Fibroblast of the aortic adventitia (primary cell): Measurements from ENCODE around the gene POLR1B. TPM values are rescaled to one million over a fixed set of nuclear protein-coding genes. Genes with fewer than 3 reads are reported as not detected.
A peak's percentile ranks its signal among the peaks of the same experiment; 100 is the strongest.
"Not testable (repeated sequence)": the region's sequence is repeated elsewhere in the genome, so short reads cannot be mapped to it uniquely, and the experiment has no call there.

Experiments
- DNase-seq: peaks from one replicate; pipeline ENCODE4 v3.0.0-alpha.2; 2010; ENCODE audit warnings: low read depth
- H3K4me3 ChIP-seq: 2 replicates; pipeline ENCODE4 v1.5.1; 2011; ENCODE audit warnings: low read depth, mild to moderate bottlenecking, control low read depth, low read length, moderate library complexity
- CTCF ChIP-seq: IDR thresholded peaks from 2 replicates; pipeline ENCODE4 v1.5.1; 2011; ENCODE audit warnings: mild to moderate bottlenecking, low read length, control low read depth, inconsistent platforms; ENCODE audit not compliant: insufficient read depth
- total RNA-seq: library from RNA; depleted of rRNA; stranded (reverse); fragments of >200 nt; gene quantifications from 2 replicates; pipeline ENCODE4 v1.2.3, GENCODE V29; 2012; ENCODE audit warnings: low replicate concordance

The POLR1B gene, protein sequence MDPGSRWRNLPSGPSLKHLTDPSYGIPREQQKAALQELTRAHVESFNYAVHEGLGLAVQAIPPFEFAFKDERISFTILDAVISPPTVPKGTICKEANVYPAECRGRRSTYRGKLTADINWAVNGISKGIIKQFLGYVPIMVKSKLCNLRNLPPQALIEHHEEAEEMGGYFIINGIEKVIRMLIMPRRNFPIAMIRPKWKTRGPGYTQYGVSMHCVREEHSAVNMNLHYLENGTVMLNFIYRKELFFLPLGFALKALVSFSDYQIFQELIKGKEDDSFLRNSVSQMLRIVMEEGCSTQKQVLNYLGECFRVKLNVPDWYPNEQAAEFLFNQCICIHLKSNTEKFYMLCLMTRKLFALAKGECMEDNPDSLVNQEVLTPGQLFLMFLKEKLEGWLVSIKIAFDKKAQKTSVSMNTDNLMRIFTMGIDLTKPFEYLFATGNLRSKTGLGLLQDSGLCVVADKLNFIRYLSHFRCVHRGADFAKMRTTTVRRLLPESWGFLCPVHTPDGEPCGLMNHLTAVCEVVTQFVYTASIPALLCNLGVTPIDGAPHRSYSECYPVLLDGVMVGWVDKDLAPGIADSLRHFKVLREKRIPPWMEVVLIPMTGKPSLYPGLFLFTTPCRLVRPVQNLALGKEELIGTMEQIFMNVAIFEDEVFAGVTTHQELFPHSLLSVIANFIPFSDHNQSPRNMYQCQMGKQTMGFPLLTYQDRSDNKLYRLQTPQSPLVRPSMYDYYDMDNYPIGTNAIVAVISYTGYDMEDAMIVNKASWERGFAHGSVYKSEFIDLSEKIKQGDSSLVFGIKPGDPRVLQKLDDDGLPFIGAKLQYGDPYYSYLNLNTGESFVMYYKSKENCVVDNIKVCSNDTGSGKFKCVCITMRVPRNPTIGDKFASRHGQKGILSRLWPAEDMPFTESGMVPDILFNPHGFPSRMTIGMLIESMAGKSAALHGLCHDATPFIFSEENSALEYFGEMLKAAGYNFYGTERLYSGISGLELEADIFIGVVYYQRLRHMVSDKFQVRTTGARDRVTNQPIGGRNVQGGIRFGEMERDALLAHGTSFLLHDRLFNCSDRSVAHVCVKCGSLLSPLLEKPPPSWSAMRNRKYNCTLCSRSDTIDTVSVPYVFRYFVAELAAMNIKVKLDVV
- total RNA-seq: 12.2 and 15.3 TPM in 2 replicates

DNA sequence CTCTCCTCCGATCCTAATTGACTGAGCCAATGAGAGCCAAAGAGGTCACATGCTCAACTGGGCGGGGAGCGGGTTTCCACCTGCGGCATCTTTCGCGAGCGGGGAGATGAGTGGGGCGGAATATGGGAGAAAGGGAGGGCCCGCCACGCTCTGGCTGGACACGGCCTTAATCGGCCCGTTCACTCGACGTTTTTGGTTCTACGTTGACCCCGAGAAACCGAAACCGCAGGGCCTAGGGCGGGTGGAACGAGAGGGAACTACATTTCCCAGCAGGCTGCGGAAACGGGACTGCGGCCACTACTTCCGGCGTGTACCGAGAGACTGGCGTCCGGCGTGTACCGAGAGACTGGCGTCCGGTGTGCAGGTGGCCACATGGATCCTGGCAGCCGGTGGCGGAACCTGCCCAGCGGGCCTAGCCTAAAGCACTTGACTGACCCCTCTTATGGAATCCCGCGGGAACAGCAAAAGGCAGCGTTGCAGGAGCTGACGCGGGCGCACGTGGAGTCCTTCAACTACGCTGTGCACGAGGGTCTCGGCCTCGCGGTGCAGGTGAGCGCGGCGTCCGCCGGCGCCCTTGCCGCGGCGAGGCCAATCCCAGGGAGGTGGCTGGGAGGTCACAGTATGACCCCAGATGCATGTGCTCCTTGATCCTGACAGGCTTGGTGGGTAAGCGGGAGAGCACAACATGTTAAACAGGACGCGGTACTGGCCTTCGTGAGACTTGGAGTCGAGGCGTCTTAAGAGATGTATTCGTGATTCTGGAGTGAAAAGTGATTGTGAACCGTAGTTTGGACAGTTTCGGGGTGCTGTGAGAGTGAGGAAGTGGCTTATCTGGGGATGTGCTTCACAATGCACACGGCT, at the start of gene POLR1B:
POLR1B (plus strand) TSS at position 343 of the 861 bp plus-strand sequence; CDS start at position 373, 30 bp downstream.
- H3K4me3 ChIP-seq: peak within 1 kb of the TSS; percentile 99
- DNase-seq: peak; percentile 77
- no peak for TF ChIP-seq CTCF

- no peak for TF ChIP-seq CTCF
- no peak overlapping the region for H3K4me3 ChIP-seq
- DNase-seq: no peak
Measured at GRCh38 chr2:112493048-112493447, 49.2 kb upstream of the POLR1B start.

- TF ChIP-seq CTCF: no peak
- no peak overlapping the region for H3K4me3 ChIP-seq
Measured at GRCh38 chr2:112493858-112494648, 48.2 kb upstream of the POLR1B start.

GRCh38 chr2:112494828-112495227, 47.4 kb upstream of the POLR1B start:
- no peak for TF ChIP-seq CTCF
- DNase-seq: no peak
- H3K4me3 ChIP-seq: no peak overlapping the region

More at GRCh38 chr2:112493858-112494648, 48.2 kb upstream of the POLR1B start:
- DNase-seq: peak; percentile 53

GRCh38 chr2:112495878-112496277, 46.4 kb upstream of the POLR1B start:
- not testable (repeated sequence) for H3K4me3 ChIP-seq, DNase-seq

DNA sequence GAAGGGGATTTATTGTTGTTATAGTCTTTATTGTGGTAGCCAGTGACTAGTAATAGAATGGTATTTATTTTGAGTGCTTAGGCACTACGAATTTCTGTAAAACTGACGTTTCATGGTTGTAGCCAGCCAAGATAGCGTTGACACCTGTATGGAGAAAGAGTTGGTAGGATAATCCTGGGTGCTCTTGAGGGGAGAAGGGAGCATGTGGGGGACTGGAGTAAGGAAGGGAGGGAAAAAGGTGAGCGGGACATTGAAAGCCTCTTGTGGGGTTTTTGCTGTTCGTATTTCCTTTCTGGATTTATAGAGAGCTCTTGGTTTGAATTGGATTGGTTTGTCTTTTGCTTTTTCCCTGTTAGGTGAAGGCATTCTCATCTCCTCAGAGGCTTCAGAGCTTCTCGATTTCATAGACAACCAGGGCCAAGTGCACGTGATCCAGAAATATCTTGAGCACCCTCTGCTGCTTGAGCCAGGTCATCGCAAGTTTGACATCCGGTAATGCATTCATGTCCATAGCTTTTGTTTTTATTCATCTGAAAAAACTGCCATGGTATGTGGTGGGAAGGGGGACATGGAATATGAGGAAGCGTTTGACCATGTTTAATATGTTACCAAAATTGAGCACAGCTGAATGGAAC, 41.3 kb upstream of the POLR1B start:
- DNase-seq: peak; percentile 62
- peak; percentile 38 for TF ChIP-seq CTCF
- not testable (repeated sequence) for H3K4me3 ChIP-seq

- H3K4me3 ChIP-seq, DNase-seq: not testable (repeated sequence)
Measured at GRCh38 chr2:112509239-112509998, 32.8 kb upstream of the POLR1B start.
